Psoas muscle (tissue), 8 donors: ENCODE results near the gene L2HGDH. TPM values are rescaled to one million over a fixed set of nuclear protein-coding genes. Genes with fewer than 3 reads are reported as not detected.
"Not testable (repeated sequence)": the region's sequence is repeated elsewhere in the genome, so short reads cannot be mapped to it uniquely, and the experiment has no call there.

Experiments used
- ATAC-seq, 4 donors: fragments of 200-7000 bp; cut with Tn5 transposase; one replicate each; pipeline ENCODE4 v1.9.1; 2020; ENCODE audit warnings: moderate library complexity in 3 of 4, mild to moderate bottlenecking in 2 of 4
- DNase-seq, 2 donors: peaks; one replicate each; pipeline ENCODE4 v3.0.0-alpha.2; 2020
- H3K27ac ChIP-seq: fragments of 200-600 bp; one replicate; pipeline ENCODE4 v1.8.0; 2022
- H3K27me3 ChIP-seq, 3 donors: fragments of 200-600 bp in 1 of 3; one replicate each; pipeline versions ENCODE4 v1.6.1 to v1.8.0; 2013 to 2022; ENCODE audit warnings: low read length in 2 of 3, mild to moderate bottlenecking in 2 of 3, moderate library complexity in 1 of 3; ENCODE audit not compliant: insufficient read depth in 3 of 3
- H3K36me3 ChIP-seq, 2 donors: fragments of 200-600 bp in 1 of 2; one replicate each; pipeline versions ENCODE4 v1.6.1 to v1.8.0; 2013 to 2022; ENCODE audit warnings: low read depth in 1 of 2, mild to moderate bottlenecking in 1 of 2, moderate library complexity in 1 of 2; ENCODE audit not compliant: insufficient read depth in 1 of 2
- H3K4me1 ChIP-seq: fragments of 200-600 bp; one replicate; pipeline ENCODE4 v1.8.0; 2022
- H3K4me3 ChIP-seq: fragments of 200-600 bp; one replicate; pipeline ENCODE4 v1.8.0; 2022; ENCODE audit warnings: mild to moderate bottlenecking
- H3K9me3 ChIP-seq: fragments of 200-600 bp; one replicate; pipeline ENCODE4 v1.8.0; 2022
- CTCF ChIP-seq: fragments of 200-600 bp; IDR thresholded peaks from one replicate; pipeline ENCODE4 v1.8.0; 2022; ENCODE audit warnings: antibody characterized with exemption
- WGBS, 3 donors: extraction: QIAGEN DNeasy Blood & Tissue Kit; methylation state at CpG; one replicate each; pipeline versions ENCODE4 v1.1.6 to v1.1.7; 2013; 5-methylcytosine and 5-hydroxymethylcytosine counted together
- intact Hi-C, 2 donors: fragments of 100-400 bp; cut with DNase I; formaldehyde crosslinking; loops; one replicate each; pipeline versions ENCODE4 v1.11.0 to v1.14.2; 2022
- polyA plus RNA-seq, 3 donors: library from polyadenylated mRNA; stranded (reverse); fragments of 200-250 nt; gene quantifications; one replicate each; pipeline ENCODE4 v1.2.3, GENCODE V29; 2013
- total RNA-seq, 4 donors: library from RNA; stranded (reverse); fragmentation: NEBNext Ultra II Directional in 2 of 4; extraction: Animal tissue kit (Norgen Biotek cat#: 25700) in 2 of 4; gene quantifications; one replicate each; pipeline versions ENCODE4 v1.2.1 to v1.2.4, GENCODE V29; 2021 to 2023
- donor health status: healthy with polysubstance abuse.
- donor health status: DM: no; HTN: no; CAD: no; lungs with moderate emphysema.
- donor health status: Bipolar disorder and iron deficiency.
- donor health status: healthy.
- donor health status: DM: yes; HTN: yes; CAD: no.
- donor health status: DM: no; HTN: no; CAD: no.
- donor health status: DM: no; HTN: no; CAD: no.
- donor health status: DM: yes; HTN: yes; CAD: no.

Gene L2HGDH
- total and polyA plus RNA-seq, 7 donors = 3.5 to 10.9 (median 10.0) TPM

GRCh38 chr14:50357753-50358395, 45.8 kb upstream of the L2HGDH start:
- Histone ChIP-seq H3K9me3 (no peaks in the 10 kb centered on the region), H3K36me3 (no peaks in the 10 kb centered on the region), H3K27me3 (no peaks in the 10 kb centered on the region), H3K27ac (no peak overlapping the region), H3K4me3 (no peak overlapping the region), H3K4me1 (no peaks in the 10 kb centered on the region)
- ATAC-seq = no peak
- DNase-seq = no peak
- TF ChIP-seq CTCF = no peak
- WGBS, 3 donors = 73 to 83% (median 82%) methylated on average over 4 of the region's 4 CpGs
- intact Hi-C loops = no loop called here

GRCh38 chr14:50357124-50357523, 45.1 kb upstream of the L2HGDH start:
- no peak for DNase-seq
- no peaks in the 10 kb centered on the region for H3K36me3 ChIP-seq
- no peak overlapping the region for H3K27ac ChIP-seq
- TF ChIP-seq CTCF = no peak
- H3K27me3 ChIP-seq = no peaks in the 10 kb centered on the region
- intact Hi-C loops = no loop called here
- H3K4me1 ChIP-seq = no peaks in the 10 kb centered on the region
- ATAC-seq = no peak
- H3K4me3 ChIP-seq = no peak overlapping the region
- no peaks in the 10 kb centered on the region for H3K9me3 ChIP-seq
- 69 to 82% (median 80%) methylated on average over 6 of the region's 6 CpGs for WGBS, 3 donors

GRCh38 chr14:50356283-50356682, 44.3 kb upstream of the L2HGDH start:
- WGBS, 3 donors = 81 to 85% (median 82%) methylated on average over 3 of the region's 3 CpGs
- H3K4me1 ChIP-seq, intact Hi-C loops, H3K27me3 ChIP-seq, H3K36me3 ChIP-seq, ATAC-seq, H3K9me3 ChIP-seq, H3K27ac ChIP-seq, H3K4me3 ChIP-seq, DNase-seq: not testable (repeated sequence)

- Histone ChIP-seq H3K4me3 (no peak overlapping the region), H3K36me3 (no peaks in the 10 kb centered on the region), H3K27me3 (no peaks in the 10 kb centered on the region), H3K9me3 (no peaks in the 10 kb centered on the region), H3K27ac (no peak overlapping the region), H3K4me1 (no peaks in the 10 kb centered on the region)
- DNase-seq (no peak), ATAC-seq (no peak)
- intact Hi-C loops = no loop called here
- WGBS, 3 donors = 95 to 98% (median 95%) methylated on average over 1 of the region's 1 CpG
- no peak for TF ChIP-seq CTCF
These were observed 43.7 kb upstream of the L2HGDH start for GRCh38 chr14:50355692-50356091.

GRCh38 chr14:50354527-50354926, 42.5 kb upstream of the L2HGDH start:
- no peak overlapping the region for H3K27ac ChIP-seq
- intact Hi-C loops = no loop called here
- H3K27me3 ChIP-seq = no peaks in the 10 kb centered on the region
- no peaks in the 10 kb centered on the region for H3K9me3 ChIP-seq
- H3K4me3 ChIP-seq = no peak overlapping the region
- H3K36me3 ChIP-seq = no peaks in the 10 kb centered on the region
- DNase-seq (no peak), ATAC-seq (no peak)
- no peaks in the 10 kb centered on the region for H3K4me1 ChIP-seq
- 8 to 26% (median 22%) methylated on average over 1 of the region's 1 CpG for WGBS, 3 donors
- no peak for TF ChIP-seq CTCF
